ENCODE data around the gene ARHGAP33. TPM values are rescaled to one million over a fixed set of nuclear protein-coding genes. Genes with fewer than 3 reads are reported as not detected.

The ARHGAP33 gene, protein sequence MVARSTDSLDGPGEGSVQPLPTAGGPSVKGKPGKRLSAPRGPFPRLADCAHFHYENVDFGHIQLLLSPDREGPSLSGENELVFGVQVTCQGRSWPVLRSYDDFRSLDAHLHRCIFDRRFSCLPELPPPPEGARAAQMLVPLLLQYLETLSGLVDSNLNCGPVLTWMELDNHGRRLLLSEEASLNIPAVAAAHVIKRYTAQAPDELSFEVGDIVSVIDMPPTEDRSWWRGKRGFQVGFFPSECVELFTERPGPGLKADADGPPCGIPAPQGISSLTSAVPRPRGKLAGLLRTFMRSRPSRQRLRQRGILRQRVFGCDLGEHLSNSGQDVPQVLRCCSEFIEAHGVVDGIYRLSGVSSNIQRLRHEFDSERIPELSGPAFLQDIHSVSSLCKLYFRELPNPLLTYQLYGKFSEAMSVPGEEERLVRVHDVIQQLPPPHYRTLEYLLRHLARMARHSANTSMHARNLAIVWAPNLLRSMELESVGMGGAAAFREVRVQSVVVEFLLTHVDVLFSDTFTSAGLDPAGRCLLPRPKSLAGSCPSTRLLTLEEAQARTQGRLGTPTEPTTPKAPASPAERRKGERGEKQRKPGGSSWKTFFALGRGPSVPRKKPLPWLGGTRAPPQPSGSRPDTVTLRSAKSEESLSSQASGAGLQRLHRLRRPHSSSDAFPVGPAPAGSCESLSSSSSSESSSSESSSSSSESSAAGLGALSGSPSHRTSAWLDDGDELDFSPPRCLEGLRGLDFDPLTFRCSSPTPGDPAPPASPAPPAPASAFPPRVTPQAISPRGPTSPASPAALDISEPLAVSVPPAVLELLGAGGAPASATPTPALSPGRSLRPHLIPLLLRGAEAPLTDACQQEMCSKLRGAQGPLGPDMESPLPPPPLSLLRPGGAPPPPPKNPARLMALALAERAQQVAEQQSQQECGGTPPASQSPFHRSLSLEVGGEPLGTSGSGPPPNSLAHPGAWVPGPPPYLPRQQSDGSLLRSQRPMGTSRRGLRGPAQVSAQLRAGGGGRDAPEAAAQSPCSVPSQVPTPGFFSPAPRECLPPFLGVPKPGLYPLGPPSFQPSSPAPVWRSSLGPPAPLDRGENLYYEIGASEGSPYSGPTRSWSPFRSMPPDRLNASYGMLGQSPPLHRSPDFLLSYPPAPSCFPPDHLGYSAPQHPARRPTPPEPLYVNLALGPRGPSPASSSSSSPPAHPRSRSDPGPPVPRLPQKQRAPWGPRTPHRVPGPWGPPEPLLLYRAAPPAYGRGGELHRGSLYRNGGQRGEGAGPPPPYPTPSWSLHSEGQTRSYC
- 15.0 TPM for polyA plus RNA-seq (ENCODE audit: insufficient read length)

DNA sequence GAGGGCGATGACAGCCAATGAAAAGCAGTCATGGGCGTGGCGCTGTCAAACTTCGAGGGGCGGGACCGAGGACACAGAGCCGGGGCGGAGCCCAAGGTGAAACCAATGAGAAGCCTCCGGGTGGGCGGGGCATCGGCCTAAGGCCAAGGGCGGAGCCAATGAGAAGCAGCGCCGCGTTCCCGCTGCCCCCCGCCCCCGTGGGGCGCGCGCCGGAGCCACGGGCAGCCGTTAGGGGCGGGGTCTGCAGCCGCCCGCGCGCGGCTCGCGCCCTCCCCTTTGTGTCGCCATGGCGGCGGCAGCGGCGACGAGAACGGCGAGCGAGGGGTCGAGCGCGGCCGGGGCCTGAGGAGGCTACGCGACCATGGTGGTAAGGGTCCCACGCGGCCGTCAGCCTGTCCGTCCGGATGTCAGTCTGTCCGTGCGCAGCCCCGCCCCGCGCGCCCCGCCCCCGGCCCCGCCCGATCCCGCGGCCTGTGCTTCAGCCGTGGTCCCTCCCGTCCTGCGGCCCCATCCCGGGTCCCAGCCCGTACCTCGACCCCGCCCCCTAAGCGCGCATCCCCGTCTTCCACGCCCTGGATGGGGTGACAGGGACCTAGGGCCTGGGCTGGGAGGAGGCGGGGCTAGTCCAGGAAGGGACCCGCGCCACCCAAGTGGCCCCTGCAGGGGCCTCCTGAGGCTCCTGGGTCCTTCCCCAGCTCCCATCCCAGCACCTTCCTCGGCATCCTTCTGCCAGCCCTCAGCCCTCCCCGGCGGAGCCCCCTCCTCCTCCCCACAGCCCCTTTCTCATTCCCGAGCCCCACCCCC, at the start of gene ARHGAP33:
Gene ARHGAP33 (plus strand): TSS at position 267 of the 804 bp plus-strand sequence. CDS start 95 bp downstream, at position 362.
- peak; percentile 88 for DNase-seq (ENCODE audit: low read depth)

- no peak for DNase-seq (ENCODE audit: low read depth)
Observed at GRCh38 chr19:35727053-35727955, 48.1 kb upstream of the ARHGAP33 start.

DNA sequence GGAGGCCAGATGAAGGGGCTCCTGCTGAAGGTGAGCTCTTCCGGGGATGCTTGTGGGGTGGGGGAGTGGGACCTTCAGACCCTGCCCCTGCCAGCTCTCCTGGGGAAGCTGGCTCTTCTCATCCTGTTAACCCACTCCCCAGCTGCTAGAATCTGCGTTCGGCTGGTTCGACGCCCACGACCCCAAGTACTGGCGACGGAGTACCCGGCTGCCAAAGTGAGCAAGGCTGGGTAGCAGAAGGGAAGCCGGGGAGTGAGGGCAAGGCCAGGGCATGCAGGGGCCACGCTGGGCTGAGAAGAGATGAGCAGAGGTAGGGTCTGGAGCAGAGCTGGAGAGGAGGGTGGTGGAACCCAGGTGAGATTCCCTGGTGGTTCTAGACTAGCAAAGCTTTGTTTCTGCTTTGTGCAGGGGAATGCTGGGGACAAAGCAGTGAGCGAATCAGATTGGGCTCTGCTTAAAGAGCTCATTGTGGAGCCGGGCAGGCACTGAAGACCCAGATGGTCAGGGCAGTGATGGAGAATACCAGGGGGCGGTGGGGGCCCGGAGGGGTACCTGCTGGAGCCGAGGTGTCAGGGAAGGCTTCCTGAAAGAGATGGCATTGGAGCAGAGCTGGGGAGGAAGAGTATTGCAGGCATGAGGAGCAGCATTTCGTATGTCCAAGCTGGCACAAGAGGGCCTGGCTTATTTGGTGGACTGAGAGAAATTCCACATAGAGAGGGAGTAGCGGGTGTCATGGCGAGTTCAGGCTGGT, 47.2 kb upstream of the ARHGAP33 start:
- no peak for DNase-seq (ENCODE audit: low read depth)

DNA sequence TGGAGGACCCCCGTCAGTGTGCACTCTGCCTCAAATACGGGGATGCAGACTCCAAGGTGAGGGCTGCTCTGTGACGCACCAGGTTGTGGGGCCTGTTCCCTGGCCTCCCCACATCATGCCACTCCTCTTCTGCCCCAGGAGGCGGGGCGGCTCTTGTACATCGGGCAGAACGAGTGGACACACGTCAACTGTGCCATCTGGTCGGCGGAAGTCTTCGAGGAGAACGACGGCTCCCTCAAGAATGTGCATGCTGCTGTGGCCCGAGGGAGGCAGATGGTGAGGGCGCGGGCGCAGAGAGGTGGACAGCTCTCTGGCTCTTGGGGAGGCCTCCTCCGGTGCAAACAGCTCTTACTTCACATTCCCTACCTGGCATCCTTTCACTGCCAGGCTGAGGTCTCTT, 46.3 kb upstream of the ARHGAP33 start:
- DNase-seq (ENCODE audit: low read depth) = no peak

DNA sequence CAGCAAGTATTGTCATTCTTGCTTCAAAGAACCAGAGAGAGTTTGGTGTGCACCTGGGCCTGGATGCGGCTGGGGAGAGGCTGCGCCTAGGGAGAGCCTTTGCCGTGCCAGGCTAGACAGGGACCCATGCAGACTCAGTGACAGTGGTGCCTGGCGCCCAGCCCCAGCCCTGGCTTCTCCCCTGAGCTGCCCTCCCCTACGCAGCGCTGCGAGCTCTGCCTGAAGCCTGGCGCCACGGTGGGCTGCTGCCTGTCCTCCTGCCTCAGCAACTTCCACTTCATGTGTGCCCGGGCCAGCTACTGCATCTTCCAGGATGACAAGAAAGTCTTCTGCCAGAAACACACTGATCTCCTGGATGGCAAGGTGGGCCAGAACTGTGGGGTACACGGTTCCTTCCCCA, 45.6 kb upstream of the ARHGAP33 start:
- no peak for DNase-seq (ENCODE audit: low read depth)

DNA sequence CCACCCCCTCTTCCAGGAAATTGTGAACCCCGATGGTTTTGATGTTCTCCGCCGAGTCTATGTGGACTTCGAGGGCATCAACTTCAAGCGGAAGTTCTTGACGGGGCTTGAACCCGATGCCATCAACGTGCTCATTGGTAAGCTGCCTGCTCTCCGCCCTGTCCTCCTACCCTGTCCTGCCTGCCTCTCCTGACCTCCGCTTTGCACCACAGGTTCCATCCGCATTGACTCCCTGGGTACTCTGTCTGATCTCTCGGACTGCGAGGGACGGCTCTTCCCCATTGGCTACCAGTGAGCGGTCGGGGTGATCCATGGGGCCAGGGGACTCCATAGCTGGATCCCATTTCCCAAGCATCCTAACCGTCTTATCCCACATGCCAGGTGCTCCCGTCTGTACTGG, 45.0 kb upstream of the ARHGAP33 start:
- DNase-seq (ENCODE audit: low read depth) = no peak

GRCh38 chr19:35731353-35731752, 44.0 kb upstream of the ARHGAP33 start:
- DNase-seq (ENCODE audit: low read depth) = no peak

DNA sequence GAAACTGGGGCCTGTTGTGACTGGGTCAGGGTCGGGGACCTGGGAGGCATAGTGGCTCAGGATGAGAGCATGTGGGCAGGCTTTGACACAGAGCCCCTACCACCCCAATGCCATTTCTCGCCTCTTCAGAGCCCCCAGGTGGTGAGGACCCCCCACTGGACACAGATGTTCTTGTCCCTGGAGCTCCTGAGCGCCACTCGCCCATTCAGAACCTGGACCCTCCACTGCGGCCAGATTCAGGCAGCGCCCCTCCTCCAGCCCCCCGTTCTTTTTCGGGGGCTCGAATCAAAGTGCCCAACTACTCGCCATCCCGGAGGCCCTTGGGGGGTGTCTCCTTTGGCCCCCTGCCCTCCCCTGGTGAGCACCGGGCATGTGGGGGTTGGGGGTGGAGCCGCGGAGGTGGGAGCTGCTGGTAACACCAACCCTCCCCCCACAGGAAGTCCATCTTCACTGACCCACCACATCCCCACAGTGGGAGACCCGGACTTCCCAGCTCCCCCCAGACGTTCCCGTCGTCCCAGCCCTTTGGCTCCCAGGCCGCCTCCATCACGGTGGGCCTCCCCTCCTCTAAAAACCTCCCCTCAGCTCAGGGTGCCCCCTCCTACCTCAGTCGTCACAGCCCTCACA, 43.5 kb upstream of the ARHGAP33 start:
- DNase-seq (ENCODE audit: low read depth) = no peak

GRCh38 chr19:35732540-35733179, 42.7 kb upstream of the ARHGAP33 start:
- no peak for DNase-seq (ENCODE audit: low read depth)

DNA sequence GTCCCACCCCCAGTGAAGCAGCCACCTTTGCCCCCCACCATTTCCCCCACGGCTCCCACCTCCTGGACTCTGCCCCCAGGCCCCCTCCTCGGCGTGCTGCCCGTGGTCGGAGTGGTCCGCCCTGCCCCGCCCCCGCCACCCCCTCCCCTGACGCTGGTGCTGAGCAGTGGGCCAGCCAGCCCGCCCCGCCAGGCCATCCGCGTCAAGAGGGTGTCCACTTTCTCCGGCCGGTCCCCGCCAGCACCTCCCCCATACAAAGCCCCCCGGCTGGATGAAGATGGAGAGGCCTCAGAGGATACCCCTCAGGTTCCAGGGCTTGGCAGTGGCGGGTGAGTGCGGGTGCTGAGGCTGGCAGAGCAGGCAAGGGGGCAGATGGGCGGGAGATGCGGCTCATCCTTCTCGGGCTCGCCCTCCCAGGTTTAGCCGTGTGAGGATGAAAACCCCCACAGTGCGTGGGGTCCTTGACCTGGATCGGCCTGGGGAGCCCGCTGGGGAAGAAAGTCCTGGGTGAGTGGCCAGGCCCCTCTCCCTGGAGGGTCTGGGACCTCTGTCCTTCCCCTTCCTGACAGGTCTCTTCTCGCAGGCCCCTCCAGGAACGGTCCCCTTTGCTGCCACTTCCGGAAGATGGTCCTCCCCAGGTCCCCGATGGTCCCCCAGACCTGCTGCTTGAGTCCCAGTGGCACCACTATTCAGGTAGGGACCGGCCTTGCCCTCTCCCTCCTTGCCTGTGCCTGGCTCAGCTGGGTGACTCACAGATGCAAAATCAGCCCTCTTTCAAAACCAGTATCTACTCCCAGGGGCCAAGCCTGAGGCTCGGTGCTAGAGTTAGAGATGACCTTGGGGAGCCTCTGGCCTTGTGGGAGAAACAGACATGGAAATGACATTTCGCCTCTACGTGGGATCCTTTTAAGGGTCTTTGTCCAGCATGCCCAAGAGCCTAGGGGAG, 41.9 kb upstream of the ARHGAP33 start:
- DNase-seq (ENCODE audit: low read depth) = no peak

GRCh38 chr19:35734273-35734672, 41.1 kb upstream of the ARHGAP33 start:
- DNase-seq (ENCODE audit: low read depth) = no peak

- DNase-seq (ENCODE audit: low read depth) = no peak
Observed at GRCh38 chr19:35734889-35735288, 40.5 kb upstream of the ARHGAP33 start.

GRCh38 chr19:35736913-35737886, 38.2 kb upstream of the ARHGAP33 start:
- no peak for DNase-seq (ENCODE audit: low read depth)

- DNase-seq (ENCODE audit: low read depth) = no peak
Observed at GRCh38 chr19:35738021-35738886, 37.1 kb upstream of the ARHGAP33 start.

GRCh38 chr19:35738887-35739229, 36.5 kb upstream of the ARHGAP33 start:
- no peak for DNase-seq (ENCODE audit: low read depth)
